Nephron progenitor cell (in vitro differentiated cells): ENCODE results near the gene RCSD1.

Experiments
- DNase-seq: peaks from one replicate; pipeline ENCODE4 v3.0.0; 2021
- H3K27ac Mint-ChIP-seq: 2 replicates; pipeline ENCODE4 v1.8.0; 2021; ENCODE audit warnings: mild to moderate bottlenecking, moderate library complexity, mixed read lengths
- H3K27me3 Mint-ChIP-seq: 2 replicates; pipeline ENCODE4 v1.8.0; 2021; ENCODE audit warnings: mild to moderate bottlenecking, low read depth, mixed read lengths; ENCODE audit not compliant: poor library complexity
- H3K36me3 Mint-ChIP-seq: 2 replicates; pipeline ENCODE4 v1.8.0; 2021; ENCODE audit warnings: low read depth, mixed read lengths
- H3K4me1 Mint-ChIP-seq: 2 replicates; pipeline ENCODE4 v1.8.0; 2021; ENCODE audit warnings: mixed read lengths
- H3K4me3 Mint-ChIP-seq: 2 replicates; pipeline ENCODE4 v1.8.0; 2021; ENCODE audit warnings: mild to moderate bottlenecking, moderate library complexity, mixed read lengths
- H3K9me3 Mint-ChIP-seq: 2 replicates; pipeline ENCODE4 v1.8.0; 2021; ENCODE audit warnings: mild to moderate bottlenecking, moderate library complexity, mixed read lengths
- CTCF ChIP-seq: fragments of 200-600 bp; sonication (generic); IDR thresholded peaks from 2 replicates; pipeline ENCODE4 v1.5.0; 2021; ENCODE audit warnings: antibody characterized with exemption

The RCSD1 gene

GRCh38 chr1:167705250-167705649 lies 75.2 kb downstream of the RCSD1 start:
- Mint-ChIP-seq H3K27me3 (peaks cover 21% of the 10 kb centered on the region), H3K27ac (no peak overlapping the region), H3K36me3 (no peaks in the 10 kb centered on the region), H3K4me1 (peaks cover 43% of the 10 kb centered on the region), H3K4me3 (no peak overlapping the region), H3K9me3 (no peaks in the 10 kb centered on the region)
- no peak for TF ChIP-seq CTCF
- DNase-seq: no peak

- no peak for TF ChIP-seq CTCF
- Mint-ChIP-seq H3K36me3 (no peaks in the 10 kb centered on the region), H3K9me3 (no peaks in the 10 kb centered on the region), H3K27me3 (peaks cover 22% of the 10 kb centered on the region), H3K27ac (no peak overlapping the region), H3K4me1 (peaks cover 43% of the 10 kb centered on the region), H3K4me3 (no peak overlapping the region)
- DNase-seq: no peak
Observed at GRCh38 chr1:167706363-167706762, 76.3 kb downstream of the RCSD1 start.

GRCh38 chr1:167706931-167707877 lies 77.2 kb downstream of the RCSD1 start:
- TF ChIP-seq CTCF: no peak
- Mint-ChIP-seq H3K36me3 (no peaks in the 10 kb centered on the region), H3K9me3 (no peaks in the 10 kb centered on the region), H3K27ac (no peak overlapping the region), H3K27me3 (peaks cover 30% of the 10 kb centered on the region), H3K4me1 (peaks cover 43% of the 10 kb centered on the region), H3K4me3 (no peak overlapping the region)
- DNase-seq: no peak

GRCh38 chr1:167707942-167708341 lies 77.9 kb downstream of the RCSD1 start:
- Mint-ChIP-seq H3K27me3 (peaks cover 37% of the 10 kb centered on the region), H3K9me3 (no peaks in the 10 kb centered on the region), H3K27ac (no peak overlapping the region), H3K4me3 (no peak overlapping the region), H3K4me1 (peaks cover 43% of the 10 kb centered on the region), H3K36me3 (no peaks in the 10 kb centered on the region)
- no peak for DNase-seq
- TF ChIP-seq CTCF: no peak

GRCh38 chr1:167708940-167709389 lies 78.9 kb downstream of the RCSD1 start:
- no peak for DNase-seq
- H3K36me3 Mint-ChIP-seq: no peaks in the 10 kb centered on the region
- no peak overlapping the region for H3K4me3 Mint-ChIP-seq
- H3K27ac Mint-ChIP-seq: no peak overlapping the region
- peaks cover 47% of the 10 kb centered on the region for H3K27me3 Mint-ChIP-seq
- no peaks in the 10 kb centered on the region for H3K9me3 Mint-ChIP-seq
- peaks cover 51% of the 10 kb centered on the region for H3K4me1 Mint-ChIP-seq
- TF ChIP-seq CTCF: no peak

GRCh38 chr1:167710836-167711235 lies 80.8 kb downstream of the RCSD1 start:
- H3K4me1 Mint-ChIP-seq: peaks cover 38% of the 10 kb centered on the region
- H3K27me3 Mint-ChIP-seq: peaks cover 52% of the 10 kb centered on the region
- H3K27ac Mint-ChIP-seq: no peak overlapping the region
- H3K36me3 Mint-ChIP-seq: no peaks in the 10 kb centered on the region
- H3K9me3 Mint-ChIP-seq: peaks cover 5% of the 10 kb centered on the region
- TF ChIP-seq CTCF: no peak
- DNase-seq: no peak
- no peak overlapping the region for H3K4me3 Mint-ChIP-seq
